Liver (tissue), 9 donors: ENCODE data around the gene DIAPH2. TPM values are rescaled to one million over a fixed set of nuclear protein-coding genes. Genes with fewer than 3 reads are reported as not detected.

Experiments
- DNase-seq: peaks from one replicate; pipeline ENCODE4 v3.0.0-alpha.2; 2017; ENCODE audit warnings: low spot score
- H3K27ac ChIP-seq, 2 donors: one replicate each; pipeline ENCODE4 v1.7.0; 2013; ENCODE audit warnings: inconsistent platforms in 2 of 2, low read length in 2 of 2, control low read depth in 1 of 2, low read depth in 1 of 2, mild to moderate bottlenecking in 1 of 2
- H3K27me3 ChIP-seq, 4 donors: one replicate each; pipeline versions ENCODE4 v1.6.1 to v1.7.0; 2013; ENCODE audit warnings: low read length in 3 of 4, inconsistent platforms in 1 of 4, mild to moderate bottlenecking in 1 of 4, moderate library complexity in 1 of 4; ENCODE audit not compliant: control insufficient read depth in 4 of 4, insufficient read depth in 4 of 4
- H3K36me3 ChIP-seq, 4 donors: one replicate each; pipeline versions ENCODE4 v1.6.1 to v1.7.0; 2013; ENCODE audit warnings: low read length in 3 of 4, mild to moderate bottlenecking in 3 of 4, low read depth in 1 of 4, moderate library complexity in 1 of 4; ENCODE audit not compliant: control insufficient read depth in 4 of 4, insufficient read depth in 3 of 4
- H3K4me1 ChIP-seq, 4 donors: one replicate each; pipeline versions ENCODE4 v1.6.1 to v1.7.0; 2013; ENCODE audit warnings: low read length in 3 of 4, mild to moderate bottlenecking in 3 of 4, moderate library complexity in 1 of 4; ENCODE audit not compliant: control insufficient read depth in 4 of 4, insufficient read depth in 4 of 4
- H3K4me3 ChIP-seq, 3 donors: one replicate each; pipeline versions ENCODE4 v1.6.1 to v1.7.0; 2013; ENCODE audit warnings: low read length in 3 of 3, control low read depth in 1 of 3, low read depth in 1 of 3, mild to moderate bottlenecking in 1 of 3
- H3K9ac ChIP-seq, 2 donors: one replicate each; pipeline ENCODE4 v1.7.0; 2013; ENCODE audit warnings: low read length in 2 of 2, mild to moderate bottlenecking in 2 of 2, moderate library complexity in 2 of 2, control low read depth in 1 of 2, low read depth in 1 of 2
- H3K9me3 ChIP-seq, 4 donors: one replicate each; pipeline versions ENCODE4 v1.6.1 to v1.7.0; 2013; ENCODE audit warnings: low read length in 3 of 4; ENCODE audit not compliant: control insufficient read depth in 4 of 4
- ATF3 ChIP-seq: IDR thresholded peaks from 2 replicates; pipeline ENCODE4 v1.6.1; 2016; ENCODE audit warnings: antibody characterized with exemption
- CTCF ChIP-seq: fragments of 150-350 bp; IDR thresholded peaks from 2 replicates; pipeline ENCODE4 v1.5.1; 2017; ENCODE audit warnings: improper control_type of control experiment, low read depth, low read length; ENCODE audit not compliant: missing input control
- EGR1 ChIP-seq, 2 donors: IDR thresholded peaks; 2 replicates each; pipeline ENCODE4 v1.6.1; 2016 to 2018; ENCODE audit warnings: antibody characterized with exemption in 2 of 2, low read depth in 2 of 2
- FOXA1 ChIP-seq: IDR thresholded peaks from 2 replicates; pipeline ENCODE4 v1.6.1; 2016; ENCODE audit warnings: antibody characterized with exemption
- FOXA2 ChIP-seq: IDR thresholded peaks from 2 replicates; pipeline ENCODE4 v1.6.1; 2016; ENCODE audit warnings: antibody characterized with exemption
- GABPA ChIP-seq, 2 donors: IDR thresholded peaks in 1 of 2; conservative IDR thresholded peaks in 1 of 2; 2 replicates each; pipeline ENCODE4 v1.6.1; 2016; ENCODE audit warnings: antibody characterized with exemption in 2 of 2, mild to moderate bottlenecking in 1 of 2, moderate library complexity in 1 of 2
- HNF4A ChIP-seq, 2 donors: conservative IDR thresholded peaks; 2 replicates each; pipeline ENCODE4 v1.6.1; 2016; ENCODE audit warnings: antibody characterized with exemption in 2 of 2, mild to moderate bottlenecking in 2 of 2
- HNF4G ChIP-seq: IDR thresholded peaks from 2 replicates; pipeline ENCODE4 v1.6.1; 2016; ENCODE audit warnings: antibody characterized with exemption
- JUND ChIP-seq, 2 donors: IDR thresholded peaks; 2 replicates each; pipeline ENCODE4 v1.6.1; 2016; ENCODE audit warnings: antibody characterized with exemption in 2 of 2
- NR2F2 ChIP-seq: IDR thresholded peaks from 2 replicates; pipeline ENCODE4 v1.6.1; 2016; ENCODE audit warnings: antibody characterized with exemption
- RAD21 ChIP-seq, 2 donors: IDR thresholded peaks; 2 replicates each; pipeline ENCODE4 v1.6.1; 2016; ENCODE audit warnings: antibody characterized with exemption in 2 of 2, mild to moderate bottlenecking in 2 of 2
- REST ChIP-seq: IDR thresholded peaks from 2 replicates; pipeline ENCODE4 v1.6.1; 2016; ENCODE audit warnings: antibody characterized with exemption, mild to moderate bottlenecking
- RXRA ChIP-seq, 2 donors: IDR thresholded peaks; 2 replicates each; pipeline ENCODE4 v1.6.1; 2017 to 2018; ENCODE audit warnings: antibody characterized with exemption in 2 of 2, mild to moderate bottlenecking in 1 of 2
- SP1 ChIP-seq: IDR thresholded peaks from 2 replicates; pipeline ENCODE4 v1.6.1; 2018; ENCODE audit warnings: antibody characterized with exemption, mild to moderate bottlenecking
- TAF1 ChIP-seq: conservative IDR thresholded peaks from 2 replicates; pipeline ENCODE4 v1.6.1; 2016; ENCODE audit warnings: antibody characterized with exemption, mild to moderate bottlenecking
- YY1 ChIP-seq: IDR thresholded peaks from 2 replicates; pipeline ENCODE4 v1.6.1; 2016; ENCODE audit warnings: antibody characterized with exemption, mild to moderate bottlenecking
- ZBTB33 ChIP-seq: IDR thresholded peaks from 2 replicates; pipeline ENCODE4 v1.6.1; 2016; ENCODE audit warnings: antibody characterized with exemption
- WGBS: extraction: QIAGEN DNeasy Blood & Tissue Kit; methylation state at CpG from one replicate; pipeline ENCODE4 v1.1.7; 2013; 5-methylcytosine and 5-hydroxymethylcytosine counted together
- polyA plus RNA-seq, 2 donors: library from polyadenylated mRNA; stranded (reverse) in 1 of 2; unstranded in 1 of 2; fragments of 200-250 nt in 1 of 2; fragments of >200 nt in 1 of 2; fragmentation: Nextera tagmentation in 1 of 2; extraction: Ambion mirVana in 1 of 2; gene quantifications; one replicate each; pipeline versions ENCODE4 v1.2.1 to v1.2.3, GENCODE V29; 2013 to 2015
- total RNA-seq, 2 donors: library from RNA; depleted of rRNA; stranded (reverse); fragments of >200 nt; gene quantifications; one replicate each; pipeline ENCODE4 v1.2.3, GENCODE V29; 2014
- TF ChIP-seq, protein P1 (sequence below): IDR thresholded peaks from 2 replicates; pipeline ENCODE4 v1.6.1; 2016; ENCODE audit warnings: antibody characterized with exemption
- donor health status: healthy.
- donor health status: healthy.
- donor health status: healthy.
- donor health status: healthy.
- donor health status: healthy.

The DIAPH2 gene
- total and polyA plus RNA-seq, 4 donors: 2.7 to 16.6 (median 5.3) TPM

GRCh38 chrX:96984538-96984937, 299.9 kb downstream of the DIAPH2 start:
- no peak for DNase-seq
- peaks cover 0 to 1% (median 0%) of the 10 kb centered on the region in 4 donors for H3K4me1 ChIP-seq
- no peaks in the 10 kb centered on the region for H3K27me3 ChIP-seq
- WGBS: 94% methylated on average over 3 of the region's 3 CpGs
- H3K9me3 ChIP-seq: no peaks in the 10 kb centered on the region
- TF ChIP-seq FOXA1: no peak
- no peak for TF ChIP-seq SP1
- TF ChIP-seq TAF1: no peak
- no peak overlapping the region for H3K9ac ChIP-seq
- H3K27ac ChIP-seq: no peak overlapping the region
- no peaks in the 10 kb centered on the region for H3K36me3 ChIP-seq
- H3K4me3 ChIP-seq: no peak overlapping the region

DNA sequence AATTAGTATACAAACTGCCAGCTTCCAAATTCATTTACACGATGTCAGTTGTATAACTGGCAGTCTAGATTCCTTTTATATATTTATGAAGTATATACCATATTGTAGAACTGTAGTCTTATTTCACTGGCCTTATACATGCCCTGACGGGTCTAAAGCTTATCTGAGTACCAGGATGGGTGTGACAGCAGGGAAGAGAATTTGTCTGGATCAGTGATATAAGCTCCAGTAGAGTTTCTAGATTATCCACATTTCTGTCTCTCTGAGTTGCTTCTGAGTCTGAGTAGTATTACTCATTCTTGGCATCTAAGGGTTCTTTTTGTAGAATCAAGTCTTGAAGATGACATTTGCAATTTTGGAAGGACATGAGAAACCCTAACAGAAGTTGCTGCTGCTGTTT, 300.4 kb downstream of the DIAPH2 start:
- Histone ChIP-seq H3K9me3 (no peaks in the 10 kb centered on the region), H3K27ac (no peak overlapping the region), H3K9ac (no peak overlapping the region), H3K4me1 (peaks cover 0 to 1% (median 0%) of the 10 kb centered on the region in 4 donors), H3K27me3 (no peaks in the 10 kb centered on the region), H3K4me3 (no peak overlapping the region), H3K36me3 (no peaks in the 10 kb centered on the region)
- TF ChIP-seq RXRA (IDR thresholded peaks at IDR 0.05): no peak
- no peak for TF ChIP-seq NR2F2
- 82% methylated on average over 2 of the region's 2 CpGs for WGBS
- DNase-seq: no peak

DNA sequence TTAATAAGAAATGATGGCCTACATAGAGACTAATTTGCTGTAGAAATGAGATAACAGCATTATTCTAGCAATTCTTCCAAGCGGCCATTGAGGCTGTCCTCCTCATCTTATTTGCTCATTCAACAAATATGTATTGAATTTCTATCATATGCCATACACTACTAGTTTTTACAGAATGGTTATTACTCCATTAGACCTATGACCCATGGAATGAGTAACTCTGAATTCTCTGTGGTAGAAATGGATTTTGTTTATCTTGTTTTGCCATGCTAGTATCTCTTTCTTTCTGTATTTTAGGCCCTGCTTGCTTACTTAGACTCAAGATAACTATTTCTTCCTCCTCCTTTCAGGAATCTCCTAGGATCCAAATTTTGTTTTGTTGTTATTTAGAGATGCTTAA, 302.6 kb downstream of the DIAPH2 start:
- Histone ChIP-seq H3K36me3 (no peaks in the 10 kb centered on the region), H3K9me3 (no peaks in the 10 kb centered on the region), H3K27me3 (no peaks in the 10 kb centered on the region), H3K4me1 (peaks cover 0 to 1% (median 0%) of the 10 kb centered on the region in 4 donors), H3K4me3 (no peak overlapping the region), H3K9ac (no peak overlapping the region), H3K27ac (no peak overlapping the region)
- TF ChIP-seq SP1: no peak
- no peak for TF ChIP-seq REST
- no peak for TF ChIP-seq TAF1
- no peak for TF ChIP-seq ZBTB33
- no peak for TF ChIP-seq FOXA2
- TF ChIP-seq YY1: no peak
- TF ChIP-seq JUND (IDR thresholded peaks at IDR 0.05): no peak
- no peak for TF ChIP-seq ATF3
- no peak for TF ChIP-seq NR2F2
- TF ChIP-seq RXRA (IDR thresholded peaks at IDR 0.05): no peak
- TF ChIP-seq EGR1 (IDR thresholded peaks at IDR 0.05; ENCODE audit: low read depth in 2 of 2): no peak
- TF ChIP-seq HNF4G: no peak
- TF ChIP-seq RAD21 (IDR thresholded peaks at IDR 0.05): no peak
- no peak for TF ChIP-seq HNF4A (conservative IDR thresholded peaks at IDR 0.05)
- TF ChIP-seq, protein P1, sequence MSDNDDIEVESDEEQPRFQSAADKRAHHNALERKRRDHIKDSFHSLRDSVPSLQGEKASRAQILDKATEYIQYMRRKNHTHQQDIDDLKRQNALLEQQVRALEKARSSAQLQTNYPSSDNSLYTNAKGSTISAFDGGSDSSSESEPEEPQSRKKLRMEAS: no peak
- TF ChIP-seq CTCF: no peak
- TF ChIP-seq FOXA1: no peak
- TF ChIP-seq GABPA (IDR thresholded peaks at IDR 0.05 in 1 of 2, conservative IDR thresholded peaks at IDR 0.05 in 1 of 2): no peak
- no peak for DNase-seq
- 100% methylated on average over 1 of the region's 1 CpG for WGBS
